Skeletal muscle tissue (tissue), 4 donors: ENCODE results near the gene CATSPERE. TPM values are rescaled to one million over a fixed set of nuclear protein-coding genes. Genes with fewer than 3 reads are reported as not detected.
"Not testable (repeated sequence)": the region's sequence is repeated elsewhere in the genome, so short reads cannot be mapped to it uniquely, and the experiment has no call there.

ENCODE experiments used
- H3K27ac ChIP-seq: one replicate; pipeline ENCODE4 v1.7.0; 2013; ENCODE audit warnings: mild to moderate bottlenecking, low read depth, low read length, inconsistent platforms
- H3K27me3 ChIP-seq, 3 donors: one replicate each; pipeline ENCODE4 v1.7.0; 2013; ENCODE audit warnings: low read length in 3 of 3; ENCODE audit not compliant: control insufficient read depth in 3 of 3, insufficient read depth in 3 of 3
- H3K36me3 ChIP-seq, 3 donors: one replicate each; pipeline ENCODE4 v1.7.0; 2013; ENCODE audit warnings: low read length in 3 of 3; ENCODE audit not compliant: control insufficient read depth in 3 of 3, insufficient read depth in 3 of 3
- H3K4me1 ChIP-seq, 3 donors: one replicate each; pipeline ENCODE4 v1.7.0; 2013; ENCODE audit warnings: low read length in 3 of 3, mild to moderate bottlenecking in 3 of 3; ENCODE audit not compliant: control insufficient read depth in 3 of 3, insufficient read depth in 3 of 3
- H3K4me3 ChIP-seq, 3 donors: one replicate each; pipeline ENCODE4 v1.7.0; 2013; ENCODE audit warnings: low read length in 3 of 3
- H3K9ac ChIP-seq, 3 donors: one replicate each; pipeline ENCODE4 v1.7.0; 2013; ENCODE audit warnings: low read length in 3 of 3, mild to moderate bottlenecking in 3 of 3, moderate library complexity in 2 of 3, low read depth in 1 of 3
- H3K9me3 ChIP-seq, 3 donors: one replicate each; pipeline ENCODE4 v1.7.0; 2013; ENCODE audit warnings: low read length in 3 of 3; ENCODE audit not compliant: control insufficient read depth in 3 of 3
- total RNA-seq: library from RNA; depleted of rRNA; stranded (reverse); fragments of >200 nt; gene quantifications from one replicate; pipeline ENCODE4 v1.2.3, GENCODE V29; 2014
- donor health status: Osteomylitis.

Gene CATSPERE
- total RNA-seq, 1 donor from 2014 or later: 3.1 TPM

- no peaks in the 10 kb centered on the region for H3K9me3 ChIP-seq
- no peak overlapping the region for H3K4me3 ChIP-seq
- H3K27me3 ChIP-seq: no peaks in the 10 kb centered on the region
- H3K9ac ChIP-seq: no peak overlapping the region
- no peaks in the 10 kb centered on the region for H3K4me1 ChIP-seq
- no peaks in the 10 kb centered on the region for H3K36me3 ChIP-seq
- H3K27ac ChIP-seq: no peak overlapping the region
These were observed 75.2 kb downstream of the CATSPERE start for GRCh38 chr1:244536316-244536715.

- Histone ChIP-seq H3K27me3 (no peaks in the 10 kb centered on the region), H3K36me3 (no peaks in the 10 kb centered on the region), H3K27ac (no peak overlapping the region), H3K4me3 (no peak overlapping the region), H3K9me3 (peaks cover 3 to 17% (median 8%) of the 10 kb centered on the region in 3 donors), H3K9ac (no peak overlapping the region), H3K4me1 (no peaks in the 10 kb centered on the region)
These were observed 84.4 kb downstream of the CATSPERE start for GRCh38 chr1:244545511-244545910.

GRCh38 chr1:244548558-244549115, 87.6 kb downstream of the CATSPERE start:
- H3K9me3 ChIP-seq: peaks cover 3 to 20% (median 5%) of the 10 kb centered on the region in 3 donors
- no peaks in the 10 kb centered on the region for H3K27me3 ChIP-seq
- H3K36me3 ChIP-seq: no peaks in the 10 kb centered on the region
- no peaks in the 10 kb centered on the region for H3K4me1 ChIP-seq
- no peak overlapping the region for H3K27ac ChIP-seq
- H3K9ac ChIP-seq: no peak overlapping the region
- no peak overlapping the region for H3K4me3 ChIP-seq

- Histone ChIP-seq H3K9ac (no peak overlapping the region), H3K4me3 (no peak overlapping the region), H3K36me3 (no peaks in the 10 kb centered on the region), H3K27me3 (no peaks in the 10 kb centered on the region), H3K4me1 (no peaks in the 10 kb centered on the region), H3K9me3 (peaks cover 0 to 6% (median 3%) of the 10 kb centered on the region in 3 donors), H3K27ac (no peak overlapping the region)
These were observed 91.3 kb downstream of the CATSPERE start for GRCh38 chr1:244552336-244552735.

- Histone ChIP-seq H3K27me3 (no peaks in the 10 kb centered on the region), H3K4me3 (no peak overlapping the region), H3K9ac (no peak overlapping the region), H3K36me3 (no peaks in the 10 kb centered on the region), H3K27ac (no peak overlapping the region), H3K9me3 (peaks cover 0 to 9% (median 6%) of the 10 kb centered on the region in 3 donors), H3K4me1 (no peaks in the 10 kb centered on the region)
These were observed 95.2 kb downstream of the CATSPERE start for GRCh38 chr1:244556263-244556662.

- peaks cover 0 to 8% (median 5%) of the 10 kb centered on the region in 3 donors for H3K9me3 ChIP-seq
- H3K36me3 ChIP-seq: no peaks in the 10 kb centered on the region
- no peak overlapping the region for H3K9ac ChIP-seq
- no peak overlapping the region for H3K27ac ChIP-seq
- H3K4me1 ChIP-seq: no peaks in the 10 kb centered on the region
- no peaks in the 10 kb centered on the region for H3K27me3 ChIP-seq
- H3K4me3 ChIP-seq: no peak overlapping the region
These were observed 96.5 kb downstream of the CATSPERE start for GRCh38 chr1:244557565-244557964.

GRCh38 chr1:244559561-244559960, 98.5 kb downstream of the CATSPERE start:
- Histone ChIP-seq H3K9ac (no peak overlapping the region), H3K4me1 (no peaks in the 10 kb centered on the region), H3K9me3 (peaks cover 0 to 8% (median 5%) of the 10 kb centered on the region in 3 donors), H3K27ac (no peak overlapping the region), H3K27me3 (no peaks in the 10 kb centered on the region), H3K4me3 (no peak overlapping the region), H3K36me3 (no peaks in the 10 kb centered on the region)

GRCh38 chr1:244562877-244563276, 101.8 kb downstream of the CATSPERE start:
- H3K27me3 ChIP-seq, H3K36me3 ChIP-seq, H3K27ac ChIP-seq, H3K9ac ChIP-seq, H3K4me1 ChIP-seq, H3K9me3 ChIP-seq, H3K4me3 ChIP-seq: not testable (repeated sequence)

GRCh38 chr1:244573768-244574167, 112.7 kb downstream of the CATSPERE start:
- no peaks in the 10 kb centered on the region for H3K27me3 ChIP-seq

GRCh38 chr1:244576259-244576892, 115.3 kb downstream of the CATSPERE start:
- H3K27me3 ChIP-seq: no peaks in the 10 kb centered on the region
- peaks cover 16 to 26% (median 20%) of the 10 kb centered on the region in 3 donors for H3K9me3 ChIP-seq
- no peak overlapping the region for H3K9ac ChIP-seq
- H3K4me3 ChIP-seq: no peak overlapping the region
- no peak overlapping the region for H3K27ac ChIP-seq
- no peaks in the 10 kb centered on the region for H3K4me1 ChIP-seq
- H3K36me3 ChIP-seq: peaks cover 0 to 3% (median 0%) of the 10 kb centered on the region in 3 donors

More at GRCh38 chr1:244573768-244574167, 112.7 kb downstream of the CATSPERE start:
- Histone ChIP-seq H3K4me3 (no peak overlapping the region), H3K36me3 (peaks cover 0 to 3% (median 0%) of the 10 kb centered on the region in 3 donors), H3K4me1 (no peaks in the 10 kb centered on the region), H3K27ac (no peak overlapping the region), H3K9ac (no peak overlapping the region), H3K9me3 (peaks cover 16 to 26% (median 20%) of the 10 kb centered on the region in 3 donors)
